ENCODE measurements around the gene CDC73.
"Not testable (repeated sequence)": the region's sequence is repeated elsewhere in the genome, so short reads cannot be mapped to it uniquely, and the experiment has no call there.

The CDC73 gene

DNA sequence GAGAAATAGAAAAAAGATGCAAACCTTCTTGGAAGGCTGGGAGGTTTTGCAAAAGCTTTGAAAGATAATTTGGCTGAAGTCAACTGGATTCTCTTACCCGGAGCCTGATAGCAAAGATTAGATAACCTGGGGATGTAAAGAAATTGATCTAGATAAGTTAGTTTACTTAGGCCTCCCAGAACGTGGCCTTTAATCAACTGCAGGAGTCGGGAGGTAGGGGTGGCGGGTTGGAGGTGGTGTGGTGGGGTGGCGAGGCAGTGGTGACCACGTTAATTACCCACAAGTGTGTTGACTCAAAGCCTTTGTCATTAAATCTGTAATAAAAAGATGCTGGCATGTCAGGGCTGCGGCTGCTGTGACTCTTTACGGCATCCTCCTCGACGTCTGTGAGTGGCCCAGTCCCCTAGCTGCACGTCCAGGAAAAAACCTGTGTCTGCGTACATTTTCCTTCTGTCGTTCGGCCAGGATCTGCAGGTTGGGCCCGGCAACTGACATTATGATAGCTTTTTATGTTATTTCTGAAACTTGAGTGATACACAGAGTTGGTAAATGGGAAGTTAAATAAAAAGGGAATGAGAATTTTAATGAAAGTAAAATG is 115.6 kb downstream of the CDC73 start:
- DNase-seq = no peak

- no peak for DNase-seq
Measured at GRCh38 chr1:193240609-193241008, 118.8 kb downstream of the CDC73 start.

- DNase-seq = no peak
Measured at GRCh38 chr1:193241132-193241827, 119.4 kb downstream of the CDC73 start.

DNA sequence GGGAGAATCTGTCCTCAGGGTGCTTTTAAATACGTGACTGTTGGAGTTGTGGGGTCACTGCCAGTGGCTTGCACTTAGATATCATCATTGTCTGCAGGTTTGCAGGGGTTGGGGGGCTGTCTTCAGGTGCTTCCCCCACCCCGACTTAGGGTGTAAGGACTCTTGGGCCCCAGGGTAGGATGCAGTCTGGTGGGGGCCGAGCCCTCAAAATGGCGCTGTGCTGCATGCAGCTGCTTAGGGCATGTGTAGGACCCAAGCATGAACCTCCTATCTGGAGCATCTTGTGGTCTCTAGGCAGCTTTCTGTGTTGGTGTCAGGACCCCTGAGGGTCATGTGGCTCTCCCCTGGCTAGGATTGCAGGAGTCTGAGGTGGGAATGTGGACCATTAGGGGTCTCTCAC is 120.2 kb downstream of the CDC73 start:
- DNase-seq = no peak

- no peak for DNase-seq
Measured at GRCh38 chr1:193249187-193249586, 127.4 kb downstream of the CDC73 start.

DNA sequence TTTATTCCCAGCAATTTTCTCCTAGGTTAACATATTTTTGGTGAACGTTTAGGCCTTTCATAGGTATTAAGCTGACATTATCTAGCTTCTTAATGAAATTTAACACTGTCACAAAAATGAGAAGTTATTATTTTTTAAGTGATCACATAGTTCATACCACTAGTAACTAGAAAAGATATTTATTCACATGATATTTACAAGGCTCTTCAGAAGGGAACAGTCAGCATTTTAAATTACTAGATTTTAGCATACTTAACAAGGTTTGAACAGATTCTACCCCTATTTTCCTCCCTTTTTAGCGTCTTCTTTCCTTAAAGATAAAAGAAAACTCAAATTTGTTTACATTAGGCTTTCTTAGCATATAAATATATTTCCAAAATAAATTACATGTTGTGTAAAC is 130.1 kb downstream of the CDC73 start:
- DNase-seq = no peak

- DNase-seq = no peak
Measured at GRCh38 chr1:193256019-193256418, 134.2 kb downstream of the CDC73 start.

- no peak for DNase-seq
Measured at GRCh38 chr1:193259636-193260035, 137.8 kb downstream of the CDC73 start.

DNA sequence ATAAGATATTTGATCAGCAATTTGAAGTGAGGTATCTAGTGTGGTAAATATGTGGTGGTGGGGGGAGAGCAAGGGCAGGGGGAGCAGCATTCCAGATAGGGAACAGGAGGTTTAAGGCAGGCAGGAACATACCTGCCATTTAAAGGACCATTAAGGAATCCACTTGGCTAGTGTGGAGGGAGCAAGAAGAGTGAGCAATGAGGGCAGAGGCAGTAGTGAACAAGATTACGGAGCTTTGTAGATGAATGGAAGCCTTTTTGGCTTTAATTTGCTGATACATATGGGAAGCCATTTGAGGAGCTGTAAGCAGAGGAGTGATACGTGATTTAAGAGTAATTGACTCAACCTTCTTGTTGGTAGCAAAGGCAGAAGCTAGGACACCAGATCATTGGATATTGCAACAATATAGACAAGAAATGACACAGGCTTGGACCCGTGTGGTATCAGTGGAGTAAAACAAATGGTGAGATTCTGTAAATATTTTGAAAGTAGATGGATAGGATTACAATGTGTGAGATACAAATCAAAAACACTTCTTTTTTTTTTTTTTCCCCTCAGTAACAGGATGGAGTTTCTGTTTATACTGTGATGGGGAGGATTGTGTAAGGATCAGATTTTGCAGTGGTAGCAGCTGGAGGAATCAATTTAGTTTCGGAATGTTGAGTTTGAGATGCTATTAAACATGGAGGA is 138.4 kb downstream of the CDC73 start:
- no peak for DNase-seq

GRCh38 chr1:193260896-193261295 is 139.1 kb downstream of the CDC73 start:
- no peak for DNase-seq

DNA sequence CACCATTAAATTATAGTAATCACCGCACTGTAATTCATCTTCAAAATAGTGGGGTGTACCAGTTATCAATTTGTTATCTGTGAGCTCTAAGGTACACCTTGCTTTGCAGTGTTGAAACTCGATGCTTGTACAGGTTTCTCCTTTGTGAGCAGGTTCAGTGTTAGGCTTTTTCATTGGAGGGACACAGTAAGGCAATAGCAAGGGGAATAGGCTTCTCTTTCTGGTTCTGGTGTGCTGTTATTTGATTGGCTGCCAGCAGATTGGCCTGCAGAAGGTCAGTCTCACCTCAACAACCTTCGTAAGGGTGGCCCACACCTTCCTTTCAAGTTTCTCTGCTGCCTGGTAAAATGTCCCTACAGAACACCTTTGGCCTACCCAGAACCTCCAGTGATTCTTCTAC is 140.8 kb downstream of the CDC73 start:
- DNase-seq = no peak

DNA sequence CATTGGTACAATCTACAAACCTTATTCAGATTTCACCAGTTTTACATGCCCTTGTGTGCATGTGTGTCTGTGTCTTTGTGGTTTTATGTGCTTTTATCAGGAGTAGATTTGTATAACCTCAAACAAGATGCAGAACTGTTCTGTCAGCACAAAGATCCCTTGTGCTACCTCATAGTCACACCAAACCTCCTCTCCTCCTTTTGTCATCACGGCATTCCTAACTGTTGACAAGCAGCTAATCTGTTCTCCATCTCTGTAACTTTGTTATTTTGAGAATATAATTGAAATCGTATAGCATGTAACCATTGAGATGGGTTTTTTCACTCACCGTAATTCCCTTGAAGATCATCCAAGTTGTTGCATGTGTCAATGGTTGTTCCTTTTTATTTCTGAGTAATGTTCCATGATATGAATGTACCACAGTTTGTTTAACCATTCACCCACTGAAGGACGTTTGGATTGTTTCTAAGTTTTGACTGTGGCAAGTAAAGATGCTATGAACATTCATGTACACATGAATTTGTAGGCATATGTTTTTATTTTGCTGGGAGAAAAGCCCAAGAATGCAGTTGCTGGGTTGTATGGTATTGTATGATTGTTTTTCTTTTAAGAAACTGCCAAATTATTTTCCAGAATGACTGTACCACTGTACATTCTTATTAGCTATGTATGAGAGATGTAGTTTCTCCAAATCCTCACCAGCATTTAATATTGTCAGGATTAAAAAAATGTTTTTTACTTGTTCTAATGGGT is 142.7 kb downstream of the CDC73 start:
- DNase-seq = peak; percentile 31

DNA sequence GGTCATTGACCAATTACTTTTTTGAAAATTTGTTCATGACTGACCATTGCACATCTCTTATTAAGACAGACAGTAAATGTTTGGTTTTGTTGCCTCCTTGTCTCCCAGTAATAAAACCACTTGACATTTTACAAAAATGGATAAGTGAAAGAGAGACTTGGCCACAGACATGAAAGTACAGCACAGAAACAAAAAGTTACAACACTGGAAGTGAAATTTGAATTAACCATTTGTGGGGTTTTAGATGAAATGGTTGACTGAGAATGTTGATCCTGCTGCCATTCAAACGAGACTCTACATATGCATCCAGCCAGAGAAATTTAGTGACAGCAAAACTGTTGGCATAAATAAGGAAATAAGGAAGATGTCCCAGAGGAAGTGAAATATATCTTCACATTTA is 143.9 kb downstream of the CDC73 start:
- no peak for DNase-seq

GRCh38 chr1:193266794-193267193 is 145.0 kb downstream of the CDC73 start:
- DNase-seq = not testable (repeated sequence)

DNA sequence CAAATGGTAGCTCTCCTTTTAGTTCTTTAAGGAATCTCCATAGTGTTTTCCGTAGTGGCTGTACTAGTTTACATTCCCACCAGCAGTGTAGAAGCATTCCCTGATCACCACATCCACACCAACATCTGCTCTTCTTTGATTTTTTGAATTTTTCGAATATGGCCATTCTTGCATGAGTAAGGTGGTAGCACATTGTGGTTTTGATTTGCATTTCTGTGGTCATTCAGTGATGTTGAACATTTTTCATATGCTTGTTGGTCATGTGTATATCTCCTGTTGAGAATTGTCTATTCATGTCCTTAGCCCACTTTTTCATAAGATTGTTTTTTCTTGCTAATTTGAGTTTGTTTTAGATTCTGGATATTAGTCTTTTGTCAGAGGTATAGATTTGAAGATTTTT is 149.2 kb downstream of the CDC73 start:
- no peak for DNase-seq

DNA sequence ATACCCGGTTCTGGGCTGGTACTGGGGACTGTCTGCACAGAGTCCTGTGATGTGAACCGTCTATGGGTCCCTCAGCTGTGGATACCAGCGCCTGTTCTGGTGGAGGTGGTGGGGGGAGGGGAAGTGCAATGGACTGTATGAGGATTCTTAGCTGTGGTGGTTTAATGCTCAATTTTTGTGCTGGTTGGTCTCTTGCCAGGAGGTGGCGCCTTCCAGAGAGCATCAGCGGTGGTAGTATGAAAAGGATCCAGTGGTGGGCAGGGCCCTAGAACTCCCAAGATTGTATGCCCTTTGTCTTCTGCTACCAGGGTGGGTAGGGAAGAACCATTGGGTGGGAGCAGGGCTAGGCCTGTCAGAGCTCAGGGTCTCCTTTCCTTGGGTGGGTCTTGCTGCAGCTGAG is 153.9 kb downstream of the CDC73 start:
- DNase-seq = peak; percentile 17

DNA sequence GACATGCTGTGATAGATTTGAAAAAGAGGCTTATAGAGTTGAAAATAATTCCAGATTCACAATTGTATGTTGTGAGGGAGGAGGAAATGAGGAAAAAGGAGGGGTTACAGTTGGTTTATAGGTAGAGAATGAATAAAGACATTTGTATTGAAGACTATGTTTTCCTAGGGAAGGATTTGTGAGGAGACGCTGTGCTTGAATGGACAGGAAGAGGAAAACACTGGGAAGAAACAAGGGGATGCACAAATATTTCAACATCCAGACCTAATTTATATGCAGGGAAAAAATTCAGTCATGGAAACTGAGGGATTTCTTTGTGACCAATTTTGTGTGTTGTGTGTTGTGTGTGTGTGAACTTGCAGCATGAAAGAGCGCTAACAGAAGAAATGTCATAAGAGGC is 157.1 kb downstream of the CDC73 start:
- no peak for DNase-seq

DNA sequence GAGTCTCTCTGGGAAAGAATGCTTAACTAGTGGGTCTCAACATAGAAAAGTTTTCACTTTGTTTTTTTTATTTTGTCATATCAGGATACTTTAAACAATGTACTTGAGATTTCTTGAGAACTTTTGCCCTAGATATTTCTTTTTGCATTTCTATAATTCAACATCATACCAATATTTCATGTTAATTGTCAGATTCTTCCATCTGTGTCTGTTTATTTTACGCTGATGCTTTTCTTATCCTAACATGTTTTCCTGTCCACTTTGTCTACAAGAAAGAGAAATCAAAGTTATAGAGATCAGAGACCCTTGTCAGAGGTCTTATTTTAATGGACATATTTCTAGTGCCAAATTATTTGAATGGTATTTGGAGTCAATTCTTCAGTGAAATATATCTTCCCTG is 160.1 kb downstream of the CDC73 start:
- DNase-seq = no peak

DNA sequence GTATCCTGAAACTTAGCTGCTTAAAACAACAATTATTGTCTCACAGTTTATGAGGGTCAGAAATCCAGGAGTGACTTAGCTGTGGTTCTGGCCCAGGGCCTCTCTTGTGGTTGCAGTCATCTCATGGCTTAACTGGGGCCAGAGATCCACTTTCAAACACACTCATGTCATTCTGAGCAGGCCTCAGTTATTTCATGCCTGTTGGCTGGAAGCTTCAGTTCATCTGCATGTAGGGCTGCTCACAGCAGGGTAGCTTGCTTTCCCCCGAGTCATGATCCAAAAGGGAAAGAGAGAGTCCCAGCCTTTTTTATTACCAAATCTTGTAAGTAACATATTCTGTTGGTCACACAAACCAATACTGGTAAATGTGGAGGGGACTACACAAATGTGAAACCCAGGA is 161.2 kb downstream of the CDC73 start:
- DNase-seq = peak; percentile 12

DNA sequence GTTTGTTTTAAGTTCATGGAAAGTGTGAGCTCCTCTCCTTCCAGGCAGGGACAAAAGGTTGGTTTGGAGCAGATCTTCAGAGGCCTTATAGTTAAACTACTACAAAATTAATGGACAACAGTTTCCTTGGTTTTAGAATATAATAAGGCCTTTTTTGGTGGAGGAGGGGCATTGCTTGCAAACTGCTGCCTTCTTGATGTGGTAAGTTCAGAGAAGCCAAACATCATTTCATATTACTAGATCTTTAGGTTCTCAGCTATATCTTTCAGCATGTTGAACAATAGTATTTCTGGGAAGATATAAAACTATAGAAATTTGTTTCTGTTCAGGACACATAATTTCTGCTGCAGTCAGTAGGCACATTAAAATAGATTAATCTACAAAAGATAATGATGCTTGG is 162.4 kb downstream of the CDC73 start:
- DNase-seq = no peak

DNA sequence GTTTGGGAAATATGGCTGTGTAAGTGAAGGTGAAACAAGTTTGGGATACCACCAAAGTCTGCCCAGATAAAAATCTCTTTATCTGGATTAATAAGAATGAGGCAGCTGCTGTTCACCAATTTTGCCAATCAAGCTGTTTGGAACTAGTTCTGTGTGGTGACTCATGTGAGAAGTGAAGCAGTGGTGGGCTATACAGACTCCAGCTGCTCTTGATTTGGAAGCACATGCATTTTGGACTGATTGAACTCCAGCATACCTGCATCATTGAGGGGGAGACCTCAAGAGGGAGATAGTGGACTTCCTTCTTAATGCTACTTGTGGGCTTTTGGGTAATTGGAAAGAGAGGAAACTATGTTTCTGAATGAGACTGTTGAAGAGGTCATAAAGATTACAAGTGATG is 163.8 kb downstream of the CDC73 start:
- no peak for DNase-seq

GRCh38 chr1:193288548-193289080 is 166.8 kb downstream of the CDC73 start:
- not testable (repeated sequence) for DNase-seq

- DNase-seq = no peak
Measured at GRCh38 chr1:193293726-193294125, 171.9 kb downstream of the CDC73 start.

Data from OCI-M1 (cell line).